Tibial nerve (tissue), 4 donors: ENCODE results near the gene NUBP2.

Experiments used
- CTCF ChIP-seq, 5 experiments: fragments of 200-600 bp in 3 of 5; fragments of 450-650 bp in 2 of 5; sonication (generic) in 3 of 5; IDR thresholded peaks; one replicate each; pipeline ENCODE4 v1.5.1; 2016 to 2019; ENCODE audit warnings: antibody characterized with exemption in 5 of 5, mild to moderate bottlenecking in 3 of 5, moderate library complexity in 2 of 5
- EP300 ChIP-seq, 2 donors: sonication (generic); formaldehyde crosslinking; IDR thresholded peaks; one replicate each; pipeline ENCODE4 v1.6.1; 2017; ENCODE audit warnings: antibody characterized with exemption in 2 of 2, mild to moderate bottlenecking in 1 of 2
- POLR2A ChIP-seq, 2 donors: fragments of 450-650 bp; IDR thresholded peaks; one replicate each; pipeline ENCODE4 v1.6.1; 2017; ENCODE audit warnings: antibody characterized with exemption in 2 of 2, mild to moderate bottlenecking in 2 of 2, moderate library complexity in 2 of 2

GRCh38 chr16:1774448-1774780, 8.3 kb upstream of the NUBP2 start:
- no peak for TF ChIP-seq CTCF (IDR thresholded peaks at IDR 0.05)
- TF ChIP-seq EP300 (IDR thresholded peaks at IDR 0.05) = no peak
- no peak for TF ChIP-seq POLR2A (IDR thresholded peaks at IDR 0.05)
